ENCODE data around the gene HMGN4. TPM values are rescaled to one million over a fixed set of nuclear protein-coding genes. Genes with fewer than 3 reads are reported as not detected.
A peak's percentile ranks its signal among the peaks of the same experiment; 100 is the strongest.

HMGN4 gene
- total RNA-seq, 1 donor from 2014 or later: 25.1 TPM

DNA sequence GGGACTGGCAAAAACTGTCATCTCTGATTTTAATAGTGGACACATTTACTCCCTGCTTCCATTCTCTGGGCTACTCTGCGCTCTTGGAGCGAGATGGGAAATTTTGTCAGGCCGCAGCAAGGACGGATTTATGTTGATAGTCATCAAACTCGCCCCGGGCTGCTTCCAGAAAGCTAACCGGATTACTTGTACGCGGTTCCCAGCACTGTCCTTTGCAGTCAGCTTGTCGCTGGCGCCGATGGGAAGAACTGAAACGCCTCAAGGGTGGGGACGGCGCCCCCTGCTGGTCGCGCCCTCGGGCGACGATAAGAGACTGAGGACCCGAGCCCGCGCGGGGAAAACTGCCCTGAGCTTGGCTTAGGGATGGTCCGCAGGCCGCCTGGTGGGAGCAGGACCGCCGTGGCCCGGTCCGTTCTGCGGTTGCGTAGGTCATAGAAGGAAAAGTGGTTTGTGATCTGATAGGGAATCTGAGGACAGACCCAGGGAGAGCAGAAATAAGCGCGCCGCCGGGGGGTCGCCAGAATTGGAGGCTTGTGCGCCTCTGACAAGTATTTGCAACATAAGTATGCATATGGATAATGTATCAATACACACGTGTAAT, 57.6 kb downstream of the HMGN4 start:
- intact Hi-C loops (cut with DNase I): no loop called here
- DNase-seq (peak; percentile 97), ATAC-seq (ENCODE audit: poor library complexity) (peak; percentile 93)

Other genes with a start within 250 kb of the HMGN4 start
- 12.8 TPM for gene BTN3A2, start 173.2 kb upstream of the HMGN4 start, total RNA-seq
- 4.9 TPM for gene BTN2A2, start 155.3 kb upstream of the HMGN4 start, total RNA-seq
- 9.0 TPM for gene BTN3A1, start 136.1 kb upstream of the HMGN4 start, total RNA-seq
- 9.1 TPM for gene BTN3A3, start 97.9 kb upstream of the HMGN4 start, total RNA-seq
- 12.5 TPM for gene BTN2A1, start 80.4 kb upstream of the HMGN4 start, total RNA-seq
- not detected for gene BTN1A1, start 38.1 kb upstream of the HMGN4 start, total RNA-seq
- gene ABT1, start 58.6 kb downstream of the HMGN4 start, total RNA-seq: 7.4 TPM
- gene ZNF322, start 121.4 kb downstream of the HMGN4 start, total RNA-seq: 13.2 TPM

All from Right ventricle myocardium superior (tissue), 1 donor.